A673 (cell line): ENCODE measurements around the gene NFKBIE. TPM values are rescaled to one million over a fixed set of nuclear protein-coding genes. Genes with fewer than 3 reads are reported as not detected.
A peak's percentile ranks its signal among the peaks of the same experiment; 100 is the strongest.

Source experiments
- BruUV-seq: library from RNA; stranded (reverse); fragments of 400-500 nt; replicated peaks from 2 replicates; lab custom pipeline; 2021; lab: Mats Ljungman, UMichigan
- CTCF ChIA-PET: fragments of 300-600 bp; sonication (Branson Sonifier 250); formaldehyde crosslinking; loops from one replicate; lab custom pipeline; 2022; ENCODE audit warnings: antibody characterized with exemption; lab: Charles Lee
- POLR2A ChIA-PET: fragments of 300-600 bp; sonication (Branson Sonifier 250); formaldehyde crosslinking; loops from one replicate; lab custom pipeline; 2022; ENCODE audit warnings: antibody characterized with exemption; ENCODE audit not compliant: low non-redundant PET; lab: Charles Lee
- DNase-seq: peaks from one replicate; pipeline ENCODE4 v3.0.0-alpha.2; 2015; ENCODE audit warnings: low spot score
- H3K27ac ChIP-seq: fragments of 200-600 bp; sonication (generic); 2 replicates; pipeline ENCODE4 v1.5.1; 2016; ENCODE audit warnings: mixed run types, low read depth, mild to moderate bottlenecking, mixed read lengths, antibody characterized with exemption, low read length; ENCODE audit not compliant: poor library complexity, severe bottlenecking
- H3K27me3 ChIP-seq: fragments of 200-600 bp; sonication (generic); replicated peaks from 2 replicates; pipeline ENCODE4 v1.6.1; 2017; ENCODE audit warnings: mixed run types, low read depth, mild to moderate bottlenecking, mixed read lengths, antibody characterized with exemption, low read length; ENCODE audit not compliant: insufficient read depth, poor library complexity
- H3K36me3 ChIP-seq: fragments of 200-600 bp; sonication (generic); 2 replicates; pipeline ENCODE4 v1.6.1; 2016; ENCODE audit warnings: mixed run types, mild to moderate bottlenecking, mixed read lengths, antibody characterized with exemption, low read length; ENCODE audit not compliant: insufficient read depth, poor library complexity, severe bottlenecking
- H3K4me1 ChIP-seq: fragments of 200-600 bp; sonication (generic); 2 replicates; pipeline ENCODE4 v1.6.1; 2017; ENCODE audit warnings: mixed run types, mild to moderate bottlenecking, mixed read lengths, antibody characterized with exemption, low read length; ENCODE audit not compliant: insufficient read depth, poor library complexity, severe bottlenecking
- H3K4me3 ChIP-seq: fragments of 200-600 bp; sonication (generic); 2 replicates; pipeline ENCODE4 v1.5.1; 2016; ENCODE audit warnings: low read depth, mixed run types, mild to moderate bottlenecking, mixed read lengths, low read length; ENCODE audit not compliant: poor library complexity, severe bottlenecking
- H3K9me3 ChIP-seq: fragments of 200-600 bp; sonication (generic); 2 replicates; pipeline ENCODE4 v1.6.1; 2016; ENCODE audit warnings: mixed run types, low read depth, mild to moderate bottlenecking, mixed read lengths, antibody characterized with exemption, low read length; ENCODE audit not compliant: poor library complexity, severe bottlenecking
- CTCF ChIP-seq: fragments of 300-800, 200-600 bp; sonication (generic); conservative IDR thresholded peaks from 2 replicates; pipeline ENCODE4 v1.5.1; 2017; ENCODE audit warnings: low read depth, mild to moderate bottlenecking, antibody characterized with exemption, low read length, moderate library complexity, mixed read lengths
- EZH2 ChIP-seq: fragments of 200-600 bp; sonication (generic); IDR thresholded peaks from 2 replicates; pipeline ENCODE4 v1.6.1; 2017; ENCODE audit warnings: borderline replicate concordance, low read depth, mild to moderate bottlenecking, mixed read lengths, antibody characterized with exemption, low read length; ENCODE audit not compliant: poor library complexity, severe bottlenecking
- intact Hi-C: fragments of 100-400 bp; cut with micrococcal nuclease; formaldehyde crosslinking; loops from one replicate; pipeline ENCODE4 v1.10.0; 2022; ENCODE audit not compliant: unreplicated experiment
- total RNA-seq: library from RNA; stranded (reverse); gene quantifications from 2 replicates; pipeline ENCODE4 v1.2.3, GENCODE V29; 2021

The NFKBIE gene
- total RNA-seq, 1 experiment from 2014 or later: 5.2 TPM

- no peak for DNase-seq
- Histone ChIP-seq H3K4me3 (no peak overlapping the region), H3K27ac (no peak overlapping the region), H3K4me1 (peaks cover 10% of the 10 kb centered on the region), H3K9me3 (no peaks in the 10 kb centered on the region), H3K27me3 (no peaks in the 10 kb centered on the region), H3K36me3 (no peaks in the 10 kb centered on the region)
- intact Hi-C loops: loop anchor here (1.0 kb wide), 1 partner anchor 67 kb away; no protein-coding TSS in a partner anchor
- BruUV-seq: no TSS peak
- ChIA-PET CTCF (interaction anchor here (1.3 kb wide), 1 partner anchor 13 kb away, joined by 11 read pairs; no protein-coding TSS in a partner anchor), POLR2A (no interaction called here)
- no peak for TF ChIP-seq CTCF
- no peak for TF ChIP-seq EZH2
Observed at GRCh38 chr6:44238687-44239350, 26.5 kb downstream of the NFKBIE start.

- intact Hi-C loops: loop anchor here (1.0 kb wide), 1 partner anchor 66 kb away; no protein-coding TSS in a partner anchor
- CTCF ChIA-PET: interaction anchor here (0.9 to 1.3 kb wide), 4 partner anchors 12 to 141 kb away, joined by 3 to 11 read pairs (median 4); partner anchors contain the start of gene SLC29A1
- TF ChIP-seq EZH2: no peak
- peak; percentile 98 for TF ChIP-seq CTCF
- peak; percentile 77 for DNase-seq
- Histone ChIP-seq H3K4me3 (peak overlapping the region; percentile 62), H3K36me3 (no peaks in the 10 kb centered on the region), H3K27me3 (no peaks in the 10 kb centered on the region), H3K9me3 (no peaks in the 10 kb centered on the region), H3K27ac (peak overlapping the region; percentile 55), H3K4me1 (peaks cover 10% of the 10 kb centered on the region)
- POLR2A ChIA-PET: no interaction called here
- no TSS peak for BruUV-seq
Observed at GRCh38 chr6:44237813-44238433, 27.4 kb downstream of the NFKBIE start.

- H3K9me3 ChIP-seq: no peaks in the 10 kb centered on the region
- peak; percentile 81 for DNase-seq
- H3K27ac ChIP-seq: peak overlapping the region; percentile 55
- no TSS peak for BruUV-seq
- H3K4me3 ChIP-seq: peak overlapping the region; percentile 62
- TF ChIP-seq EZH2: no peak
- no peak for TF ChIP-seq CTCF
- peaks cover 10% of the 10 kb centered on the region for H3K4me1 ChIP-seq
- H3K27me3 ChIP-seq: no peaks in the 10 kb centered on the region
- intact Hi-C loops: no loop called here
- ChIA-PET POLR2A (interaction anchor here (0.6 to 0.7 kb wide), 2 partner anchors 624 to 1485 kb away, joined by 7 to 10 read pairs; no protein-coding TSS in a partner anchor), CTCF (interaction anchor here (0.9 to 1.3 kb wide), 4 partner anchors 11 to 141 kb away, joined by 3 to 11 read pairs (median 4); partner anchors contain the start of gene SLC29A1)
- peaks cover 6% of the 10 kb centered on the region for H3K36me3 ChIP-seq
Observed at GRCh38 chr6:44237021-44237812, 28.1 kb downstream of the NFKBIE start.
